Endothelial cell (in vitro differentiated cells): ENCODE measurements around the gene UVRAG. TPM values are rescaled to one million over a fixed set of nuclear protein-coding genes. Genes with fewer than 3 reads are reported as not detected.

Experiments
- DNase-seq: peaks from one replicate; pipeline ENCODE4 v3.0.0; 2021; ENCODE audit warnings: low spot score
- H3K27ac Mint-ChIP-seq: one replicate; pipeline ENCODE4 v1.8.0; 2021; ENCODE audit warnings: mixed read lengths, inconsistent platforms; ENCODE audit not compliant: unreplicated experiment
- H3K27me3 Mint-ChIP-seq: one replicate; pipeline ENCODE4 v1.8.0; 2021; ENCODE audit warnings: mild to moderate bottlenecking, moderate library complexity, mixed read lengths, inconsistent platforms; ENCODE audit not compliant: unreplicated experiment
- H3K36me3 Mint-ChIP-seq: one replicate; pipeline ENCODE4 v1.8.0; 2021; ENCODE audit warnings: mild to moderate bottlenecking, low read depth, mixed read lengths, inconsistent platforms; ENCODE audit not compliant: unreplicated experiment
- H3K4me1 Mint-ChIP-seq: one replicate; pipeline ENCODE4 v1.8.0; 2021; ENCODE audit warnings: mild to moderate bottlenecking, mixed read lengths, inconsistent platforms; ENCODE audit not compliant: unreplicated experiment
- H3K4me3 Mint-ChIP-seq: one replicate; pipeline ENCODE4 v1.8.0; 2021; ENCODE audit warnings: mild to moderate bottlenecking, mixed read lengths, inconsistent platforms; ENCODE audit not compliant: unreplicated experiment
- H3K9me3 Mint-ChIP-seq: one replicate; pipeline ENCODE4 v1.8.0; 2021; ENCODE audit warnings: mixed read lengths, inconsistent platforms; ENCODE audit not compliant: unreplicated experiment
- CTCF ChIP-seq: fragments of 200-600 bp; sonication (generic); IDR thresholded peaks from one replicate; pipeline ENCODE4 v1.5.0; 2021; ENCODE audit warnings: antibody characterized with exemption; ENCODE audit not compliant: unreplicated experiment
- total RNA-seq: library from RNA; stranded (reverse); fragmentation: NEBNext Ultra II Directional; extraction: Animal tissue kit (Norgen Biotek cat#: 25700); gene quantifications from one replicate; pipeline ENCODE4 v1.2.1, GENCODE V29; 2021; ENCODE audit not compliant: unreplicated experiment

UVRAG gene
- total RNA-seq, 1 donor from 2014 or later = 25.0 TPM

DNA sequence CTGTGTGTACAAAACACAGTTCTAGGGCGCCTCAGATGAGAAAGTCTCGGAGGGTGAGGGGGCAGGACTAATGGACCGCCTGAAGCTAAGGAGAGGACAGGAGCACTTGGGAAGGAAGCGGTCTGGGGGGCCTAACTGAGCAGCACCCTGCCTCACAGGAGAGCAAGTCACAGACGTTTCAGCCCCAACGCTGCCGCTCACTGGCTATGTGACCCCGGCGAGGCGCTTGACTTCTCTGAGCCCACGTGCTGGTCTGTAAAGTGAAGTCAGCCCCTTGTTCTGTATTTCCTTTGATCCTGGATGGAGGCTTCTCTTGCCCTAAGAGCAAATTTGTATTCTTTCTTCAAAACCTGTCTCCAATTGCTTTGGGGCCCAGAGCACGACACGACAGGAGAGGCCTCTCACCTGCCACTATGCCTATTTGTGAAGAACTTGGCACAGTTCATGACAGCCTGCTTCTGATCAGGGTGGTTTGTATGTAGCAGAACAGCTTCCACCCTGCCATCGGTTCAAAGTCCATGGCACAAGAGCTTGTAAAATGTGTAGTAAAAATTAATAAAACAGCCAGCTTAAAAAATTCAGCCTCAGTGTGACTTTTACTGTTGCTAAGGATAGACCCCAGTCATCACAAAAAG, 332.2 kb downstream of the UVRAG start:
- peaks cover 3% of the 10 kb centered on the region for H3K27me3 Mint-ChIP-seq
- peaks cover 5% of the 10 kb centered on the region for H3K36me3 Mint-ChIP-seq
- no peaks in the 10 kb centered on the region for H3K9me3 Mint-ChIP-seq
- no peak overlapping the region for H3K4me3 Mint-ChIP-seq
- DNase-seq = no peak
- H3K4me1 Mint-ChIP-seq = peaks cover 3% of the 10 kb centered on the region
- no peak overlapping the region for H3K27ac Mint-ChIP-seq
- no peak for TF ChIP-seq CTCF

GRCh38 chr11:76148231-76148630, 333.2 kb downstream of the UVRAG start:
- Mint-ChIP-seq H3K36me3 (no peaks in the 10 kb centered on the region), H3K9me3 (no peaks in the 10 kb centered on the region), H3K4me1 (peaks cover 11% of the 10 kb centered on the region), H3K27me3 (peaks cover 5% of the 10 kb centered on the region), H3K4me3 (no peak overlapping the region), H3K27ac (no peak overlapping the region)
- TF ChIP-seq CTCF = no peak
- DNase-seq = no peak

- no peak for TF ChIP-seq CTCF
- no peaks in the 10 kb centered on the region for H3K9me3 Mint-ChIP-seq
- H3K4me1 Mint-ChIP-seq = peaks cover 20% of the 10 kb centered on the region
- no peak overlapping the region for H3K4me3 Mint-ChIP-seq
- H3K27me3 Mint-ChIP-seq = peaks cover 5% of the 10 kb centered on the region
- H3K27ac Mint-ChIP-seq = no peak overlapping the region
- DNase-seq = no peak
- H3K36me3 Mint-ChIP-seq = no peaks in the 10 kb centered on the region
Observed at GRCh38 chr11:76148941-76149613, 334.1 kb downstream of the UVRAG start.

- no peak for DNase-seq
- Mint-ChIP-seq H3K27me3 (peaks cover 4% of the 10 kb centered on the region), H3K4me3 (no peak overlapping the region)
Observed at GRCh38 chr11:76149713-76150112, 334.7 kb downstream of the UVRAG start.

More at GRCh38 chr11:76149713-76150112, 334.7 kb downstream of the UVRAG start:
- no peak overlapping the region for H3K27ac Mint-ChIP-seq
- no peak for TF ChIP-seq CTCF
- no peaks in the 10 kb centered on the region for H3K36me3 Mint-ChIP-seq
- H3K9me3 Mint-ChIP-seq = no peaks in the 10 kb centered on the region
- H3K4me1 Mint-ChIP-seq = peaks cover 20% of the 10 kb centered on the region
